Right atrium auricular region (tissue), 2 donors: Measurements from ENCODE around the gene THSD4. TPM values are rescaled to one million over a fixed set of nuclear protein-coding genes. Genes with fewer than 3 reads are reported as not detected.
A peak's percentile ranks its signal among the peaks of the same experiment; 100 is the strongest.

Experiments used
- DNase-seq: peaks from one replicate; pipeline ENCODE4 v3.0.0-alpha.2; 2019; ENCODE audit warnings: low spot score
- H3K27ac ChIP-seq, 2 donors: fragments of 200-600 bp; sonication (generic); 1 replicate in 1 of 2; 2 replicates in 1 of 2; pipeline ENCODE4 v1.5.1; 2016 to 2019
- H3K27me3 ChIP-seq, 2 donors: fragments of 200-600 bp; sonication (generic); one replicate each; pipeline versions ENCODE4 v1.5.1 to v1.6.0; 2017 to 2019
- H3K36me3 ChIP-seq: fragments of 200-600 bp; sonication (generic); one replicate; pipeline ENCODE4 v1.5.1; 2016
- H3K4me1 ChIP-seq, 2 donors: fragments of 200-600 bp; sonication (generic); one replicate each; pipeline versions ENCODE4 v1.5.1 to v1.6.0; 2017 to 2019
- H3K4me3 ChIP-seq, 2 donors: fragments of 200-600 bp; sonication (generic); 1 replicate in 1 of 2; 2 replicates in 1 of 2; pipeline ENCODE4 v1.5.1; 2017 to 2019; ENCODE audit warnings: mild to moderate bottlenecking in 1 of 2, moderate library complexity in 1 of 2
- H3K9me3 ChIP-seq, 2 donors: fragments of 200-600 bp; sonication (generic); one replicate each; pipeline ENCODE4 v1.5.1; 2019
- total RNA-seq, 2 donors: library from RNA; depleted of rRNA; stranded (reverse); fragments of >200 nt; gene quantifications; one replicate each; pipeline ENCODE4 v1.1.0, GENCODE V29; 2016
- TF ChIP-seq, protein P1 (sequence below), 2 donors: fragments of 200-600 bp; sonication (generic); IDR thresholded peaks; one replicate each; pipeline ENCODE4 v1.5.1; 2019; ENCODE audit warnings: antibody characterized with exemption in 2 of 2

Gene THSD4
- total RNA-seq, 2 donors from 2014 or later, result 41.2 to 85.3 TPM

DNA sequence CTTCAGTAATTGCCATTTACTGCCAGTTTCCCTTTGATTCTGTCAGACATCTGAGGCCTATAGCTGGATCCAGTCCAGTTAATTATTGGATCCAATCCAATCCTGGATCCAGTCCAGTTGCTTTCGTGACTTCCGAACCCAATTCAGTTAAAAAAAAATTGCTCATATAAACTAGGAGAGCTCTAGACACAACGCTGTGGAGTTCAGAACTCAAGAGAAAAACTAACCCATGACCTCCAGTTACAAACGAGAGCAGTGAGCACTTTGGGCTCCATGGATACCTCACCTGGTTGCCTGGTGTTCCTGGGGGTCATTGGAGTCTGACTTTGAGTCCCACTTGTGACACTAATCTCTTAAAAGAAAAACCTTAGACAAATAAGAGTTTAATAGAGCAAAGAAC lies 269.8 kb downstream of the THSD4 start:
- TF ChIP-seq, protein P1, sequence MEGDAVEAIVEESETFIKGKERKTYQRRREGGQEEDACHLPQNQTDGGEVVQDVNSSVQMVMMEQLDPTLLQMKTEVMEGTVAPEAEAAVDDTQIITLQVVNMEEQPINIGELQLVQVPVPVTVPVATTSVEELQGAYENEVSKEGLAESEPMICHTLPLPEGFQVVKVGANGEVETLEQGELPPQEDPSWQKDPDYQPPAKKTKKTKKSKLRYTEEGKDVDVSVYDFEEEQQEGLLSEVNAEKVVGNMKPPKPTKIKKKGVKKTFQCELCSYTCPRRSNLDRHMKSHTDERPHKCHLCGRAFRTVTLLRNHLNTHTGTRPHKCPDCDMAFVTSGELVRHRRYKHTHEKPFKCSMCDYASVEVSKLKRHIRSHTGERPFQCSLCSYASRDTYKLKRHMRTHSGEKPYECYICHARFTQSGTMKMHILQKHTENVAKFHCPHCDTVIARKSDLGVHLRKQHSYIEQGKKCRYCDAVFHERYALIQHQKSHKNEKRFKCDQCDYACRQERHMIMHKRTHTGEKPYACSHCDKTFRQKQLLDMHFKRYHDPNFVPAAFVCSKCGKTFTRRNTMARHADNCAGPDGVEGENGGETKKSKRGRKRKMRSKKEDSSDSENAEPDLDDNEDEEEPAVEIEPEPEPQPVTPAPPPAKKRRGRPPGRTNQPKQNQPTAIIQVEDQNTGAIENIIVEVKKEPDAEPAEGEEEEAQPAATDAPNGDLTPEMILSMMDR (IDR thresholded peaks at IDR 0.05), result no peak

DNA sequence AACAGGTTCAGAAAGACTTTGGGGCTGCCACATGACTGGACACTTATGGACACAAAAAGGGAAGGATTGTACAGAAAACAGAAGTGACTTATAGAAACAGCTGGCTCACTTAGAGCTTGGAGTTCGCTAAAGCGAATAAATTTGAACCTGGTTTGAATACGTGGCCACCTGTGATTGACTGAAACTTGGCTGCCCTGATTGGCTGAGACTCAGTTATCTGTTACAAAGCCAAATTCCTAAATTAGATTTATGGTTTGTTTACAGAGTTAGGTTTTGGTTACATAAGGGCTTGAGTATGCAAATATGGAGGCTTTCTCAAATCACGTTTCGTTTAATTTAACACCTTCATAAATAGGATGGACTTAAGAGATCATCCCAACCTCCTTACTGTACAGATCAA lies 270.2 kb downstream of the THSD4 start:
- H3K27ac ChIP-seq, result no peak overlapping the region
- H3K9me3 ChIP-seq, result no peaks in the 10 kb centered on the region
- no peak for DNase-seq
- H3K36me3 ChIP-seq, result no peaks in the 10 kb centered on the region
- no peak overlapping the region for H3K4me3 ChIP-seq
- peaks cover 0 to 15% of the 10 kb centered on the region in 2 donors for H3K4me1 ChIP-seq
- H3K27me3 ChIP-seq, result no peaks in the 10 kb centered on the region
- TF ChIP-seq, protein P1 (IDR thresholded peaks at IDR 0.05), result no peak

More for the DNA sequence above, 269.8 kb downstream of the THSD4 start:
- H3K36me3 ChIP-seq, result no peaks in the 10 kb centered on the region
- DNase-seq, result no peak
- no peak overlapping the region for H3K4me3 ChIP-seq
- no peaks in the 10 kb centered on the region for H3K9me3 ChIP-seq
- no peak overlapping the region for H3K27ac ChIP-seq
- no peaks in the 10 kb centered on the region for H3K27me3 ChIP-seq
- H3K4me1 ChIP-seq, result peaks cover 0 to 11% of the 10 kb centered on the region in 2 donors

GRCh38 chr15:71386005-71386404 lies 270.7 kb downstream of the THSD4 start:
- TF ChIP-seq, protein P1 (IDR thresholded peaks at IDR 0.05), result no peak
- H3K4me1 ChIP-seq, result peaks cover 0 to 16% of the 10 kb centered on the region in 2 donors
- H3K27me3 ChIP-seq, result no peaks in the 10 kb centered on the region
- H3K27ac ChIP-seq, result no peak overlapping the region
- no peaks in the 10 kb centered on the region for H3K36me3 ChIP-seq
- no peak for DNase-seq
- no peak overlapping the region for H3K4me3 ChIP-seq
- no peaks in the 10 kb centered on the region for H3K9me3 ChIP-seq

- Histone ChIP-seq H3K27ac (no peak overlapping the region), H3K4me3 (no peak overlapping the region)
Measured at GRCh38 chr15:71386448-71387236, 271.4 kb downstream of the THSD4 start.

GRCh38 chr15:71387810-71388209 lies 272.5 kb downstream of the THSD4 start:
- H3K4me3 ChIP-seq, result no peak overlapping the region
- TF ChIP-seq, protein P1 (IDR thresholded peaks at IDR 0.05), result no peak
- H3K27me3 ChIP-seq, result no peaks in the 10 kb centered on the region
- H3K9me3 ChIP-seq, result no peaks in the 10 kb centered on the region
- no peak overlapping the region for H3K27ac ChIP-seq
- no peak for DNase-seq
- H3K36me3 ChIP-seq, result no peaks in the 10 kb centered on the region
- peaks cover 0 to 22% of the 10 kb centered on the region in 2 donors for H3K4me1 ChIP-seq

More at GRCh38 chr15:71386448-71387236, 271.4 kb downstream of the THSD4 start:
- no peak for DNase-seq
- H3K27me3 ChIP-seq, result no peaks in the 10 kb centered on the region
- peaks cover 0 to 19% of the 10 kb centered on the region in 2 donors for H3K4me1 ChIP-seq
- TF ChIP-seq, protein P1 (IDR thresholded peaks at IDR 0.05), result peak in 1 of 2 donors; percentile 58
- no peaks in the 10 kb centered on the region for H3K36me3 ChIP-seq
- H3K9me3 ChIP-seq, result no peaks in the 10 kb centered on the region
